ENCODE data around the gene ADPRHL1.
"Not testable (repeated sequence)": the region's sequence is repeated elsewhere in the genome, so short reads cannot be mapped to it uniquely, and the experiment has no call there.

ADPRHL1 gene

GRCh38 chr13:113474179-113474578 is 20.9 kb upstream of the ADPRHL1 start:
- Histone ChIP-seq H3K4me3 (no peak overlapping the region), H3K27ac (no peak overlapping the region), H3K36me3 (ENCODE audit: insufficient read depth, low read length) (peaks cover 37% of the 10 kb centered on the region), H3K9me3 (ENCODE audit: low read depth, low read length) (no peaks in the 10 kb centered on the region), H3K9ac (ENCODE audit: insufficient read length) (no peak overlapping the region)
- no peak for TF ChIP-seq POLR2AphosphoS5 (IDR thresholded peaks at IDR 0.05; ENCODE audit: borderline replicate concordance, low read depth, low read length)
- no peak for TF ChIP-seq EZH2 (IDR thresholded peaks at IDR 0.05)
- TF ChIP-seq FOXP2 (optimal IDR thresholded peaks at IDR 0.05; ENCODE audit: control extremely low read depth, extremely low read length, insufficient read depth) = no peak
- DNase-seq (ENCODE audit: low read depth, low spot score) = no peak

- DNase-seq (ENCODE audit: low read depth, low spot score) = no peak
- Histone ChIP-seq H3K36me3 (ENCODE audit: insufficient read depth, low read length) (peaks cover 30% of the 10 kb centered on the region), H3K4me3 (no peak overlapping the region), H3K9me3 (ENCODE audit: low read depth, low read length) (no peaks in the 10 kb centered on the region), H3K27ac (no peak overlapping the region), H3K9ac (ENCODE audit: insufficient read length) (no peak overlapping the region)
- TF ChIP-seq FOXP2 (optimal IDR thresholded peaks at IDR 0.05; ENCODE audit: control extremely low read depth, extremely low read length, insufficient read depth) (no peak), POLR2AphosphoS5 (IDR thresholded peaks at IDR 0.05; ENCODE audit: borderline replicate concordance, low read depth, low read length) (no peak), EZH2 (IDR thresholded peaks at IDR 0.05) (no peak)
Measured at GRCh38 chr13:113472355-113473025, 19.2 kb upstream of the ADPRHL1 start.

GRCh38 chr13:113471844-113472243 is 18.6 kb upstream of the ADPRHL1 start:
- H3K36me3 ChIP-seq (ENCODE audit: insufficient read depth, low read length) = peaks cover 29% of the 10 kb centered on the region
- H3K9ac ChIP-seq (ENCODE audit: insufficient read length) = no peak overlapping the region
- H3K9me3 ChIP-seq (ENCODE audit: low read depth, low read length) = no peaks in the 10 kb centered on the region
- H3K27ac ChIP-seq = no peak overlapping the region
- H3K4me3 ChIP-seq = no peak overlapping the region
- DNase-seq (ENCODE audit: low read depth, low spot score) = no peak
- TF ChIP-seq FOXP2 (optimal IDR thresholded peaks at IDR 0.05; ENCODE audit: control extremely low read depth, extremely low read length, insufficient read depth) (no peak), POLR2AphosphoS5 (IDR thresholded peaks at IDR 0.05; ENCODE audit: borderline replicate concordance, low read depth, low read length) (no peak), EZH2 (IDR thresholded peaks at IDR 0.05) (no peak)

- not testable (repeated sequence) for H3K9ac ChIP-seq (ENCODE audit: insufficient read length); H3K27ac ChIP-seq; H3K9me3 ChIP-seq (ENCODE audit: low read depth, low read length); H3K4me3 ChIP-seq; DNase-seq (ENCODE audit: low read depth, low spot score)
- H3K36me3 ChIP-seq (ENCODE audit: insufficient read depth, low read length) = peaks cover 24% of the 10 kb centered on the region
Measured at GRCh38 chr13:113470635-113471163, 17.4 kb upstream of the ADPRHL1 start.

- peaks cover 18% of the 10 kb centered on the region for H3K36me3 ChIP-seq (ENCODE audit: insufficient read depth, low read length)
- TF ChIP-seq FOXP2 (optimal IDR thresholded peaks at IDR 0.05; ENCODE audit: control extremely low read depth, extremely low read length, insufficient read depth) (no peak), POLR2AphosphoS5 (IDR thresholded peaks at IDR 0.05; ENCODE audit: borderline replicate concordance, low read depth, low read length) (no peak), EZH2 (IDR thresholded peaks at IDR 0.05) (no peak)
Measured at GRCh38 chr13:113470073-113470472, 16.8 kb upstream of the ADPRHL1 start.

GRCh38 chr13:113469582-113469981 is 16.3 kb upstream of the ADPRHL1 start:
- Histone ChIP-seq H3K27ac (no peak overlapping the region), H3K9ac (ENCODE audit: insufficient read length) (no peak overlapping the region), H3K9me3 (ENCODE audit: low read depth, low read length) (no peaks in the 10 kb centered on the region), H3K4me3 (no peak overlapping the region), H3K36me3 (ENCODE audit: insufficient read depth, low read length) (peaks cover 17% of the 10 kb centered on the region)
- TF ChIP-seq POLR2AphosphoS5 (IDR thresholded peaks at IDR 0.05; ENCODE audit: borderline replicate concordance, low read depth, low read length) = no peak
- TF ChIP-seq FOXP2 (optimal IDR thresholded peaks at IDR 0.05; ENCODE audit: control extremely low read depth, extremely low read length, insufficient read depth) = no peak
- TF ChIP-seq EZH2 (IDR thresholded peaks at IDR 0.05) = no peak
- no peak for DNase-seq (ENCODE audit: low read depth, low spot score)

More at GRCh38 chr13:113470073-113470472, 16.8 kb upstream of the ADPRHL1 start:
- DNase-seq (ENCODE audit: low read depth, low spot score) = no peak
- H3K27ac ChIP-seq = no peak overlapping the region
- H3K4me3 ChIP-seq = no peak overlapping the region
- no peaks in the 10 kb centered on the region for H3K9me3 ChIP-seq (ENCODE audit: low read depth, low read length)
- no peak overlapping the region for H3K9ac ChIP-seq (ENCODE audit: insufficient read length)

- no peak for TF ChIP-seq EZH2 (IDR thresholded peaks at IDR 0.05)
- no peak for TF ChIP-seq FOXP2 (optimal IDR thresholded peaks at IDR 0.05; ENCODE audit: control extremely low read depth, extremely low read length, insufficient read depth)
- TF ChIP-seq POLR2AphosphoS5 (IDR thresholded peaks at IDR 0.05; ENCODE audit: borderline replicate concordance, low read depth, low read length) = no peak
- Histone ChIP-seq H3K9me3 (ENCODE audit: low read depth, low read length) (no peaks in the 10 kb centered on the region), H3K9ac (ENCODE audit: insufficient read length) (no peak overlapping the region), H3K36me3 (ENCODE audit: insufficient read depth, low read length) (peaks cover 17% of the 10 kb centered on the region), H3K27ac (no peak overlapping the region), H3K4me3 (no peak overlapping the region)
- DNase-seq (ENCODE audit: low read depth, low spot score) = no peak
Measured at GRCh38 chr13:113468472-113469201, 15.3 kb upstream of the ADPRHL1 start.

- TF ChIP-seq EZH2 (IDR thresholded peaks at IDR 0.05) (no peak), FOXP2 (optimal IDR thresholded peaks at IDR 0.05; ENCODE audit: control extremely low read depth, extremely low read length, insufficient read depth) (no peak), POLR2AphosphoS5 (IDR thresholded peaks at IDR 0.05; ENCODE audit: borderline replicate concordance, low read depth, low read length) (no peak)
Measured at GRCh38 chr13:113468029-113468428, 14.7 kb upstream of the ADPRHL1 start.

More at GRCh38 chr13:113468029-113468428, 14.7 kb upstream of the ADPRHL1 start:
- H3K9me3 ChIP-seq (ENCODE audit: low read depth, low read length) = no peaks in the 10 kb centered on the region
- H3K36me3 ChIP-seq (ENCODE audit: insufficient read depth, low read length) = peaks cover 17% of the 10 kb centered on the region
- DNase-seq (ENCODE audit: low read depth, low spot score) = no peak
- H3K4me3 ChIP-seq = no peak overlapping the region
- H3K27ac ChIP-seq = no peak overlapping the region
- no peak overlapping the region for H3K9ac ChIP-seq (ENCODE audit: insufficient read length)

Data from SK-N-MC (cell line).